NCI-H1930 (cell line): Measurements from ENCODE around the gene SSR4.
"Not testable (repeated sequence)": the region's sequence is repeated elsewhere in the genome, so short reads cannot be mapped to it uniquely, and the experiment has no call there.

Experiments
- DNase-seq, 2 experiments: peaks; one replicate each; lab custom pipeline; 2025; lab: John Stamatoyannopoulos, UW

Gene SSR4

DNA sequence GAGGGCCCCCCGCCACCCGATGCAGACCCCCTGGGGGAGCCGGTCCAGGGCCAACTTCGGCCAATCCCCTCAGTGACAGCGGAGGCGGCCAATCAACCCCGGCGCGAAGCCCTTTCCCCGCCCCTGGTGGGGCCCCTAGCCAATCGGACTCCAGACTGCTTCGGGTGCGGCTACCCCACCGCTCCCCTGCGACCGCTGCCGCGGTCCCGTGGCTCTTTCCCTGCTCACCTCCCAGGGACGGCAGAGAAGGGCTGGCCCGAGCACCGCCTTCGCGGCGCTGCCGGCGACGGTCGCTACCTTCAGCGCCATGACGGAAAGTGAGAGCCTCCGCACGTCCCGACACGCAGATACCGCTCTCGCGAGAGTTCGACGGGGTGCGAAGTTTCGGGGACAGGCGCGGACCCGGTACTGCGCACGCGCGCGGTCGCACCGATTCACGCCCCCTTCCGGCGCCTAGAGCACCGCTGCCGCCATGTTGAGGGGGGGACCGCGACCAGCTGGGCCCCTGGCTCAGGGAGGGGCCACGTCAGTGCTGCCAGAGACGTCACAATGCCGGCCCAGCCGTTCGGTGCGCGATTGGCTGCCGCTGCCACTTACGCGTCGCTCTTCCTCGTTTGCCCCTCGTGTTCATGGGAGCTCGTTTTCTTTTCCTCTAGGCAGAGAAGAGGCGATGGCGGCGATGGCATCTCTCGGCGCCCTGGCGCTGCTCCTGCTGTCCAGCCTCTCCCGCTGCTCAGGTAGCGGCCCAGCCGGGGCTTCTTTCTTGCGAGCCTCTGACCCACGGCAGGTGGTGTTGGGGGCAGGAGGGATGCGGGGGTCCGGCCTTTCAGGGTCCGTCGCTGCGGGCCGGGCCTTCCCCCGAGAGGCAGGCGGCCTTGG is at the start of gene SSR4, which contains the start of gene IDH3G:
TSS of gene SSR4 (plus strand) at position 651 of the 879 bp plus-strand sequence. CDS start at position 671, 20 bp downstream.
TSS of gene IDH3G (minus strand) at position 358 of the 879 bp plus-strand sequence. CDS start at position 309, 49 bp downstream.
- DNase-seq = peak; percentile 91 to 96

- DNase-seq = not testable (repeated sequence)
Measured at GRCh38 chrX:153745067-153745433, 49.4 kb upstream of the SSR4 start.

DNA sequence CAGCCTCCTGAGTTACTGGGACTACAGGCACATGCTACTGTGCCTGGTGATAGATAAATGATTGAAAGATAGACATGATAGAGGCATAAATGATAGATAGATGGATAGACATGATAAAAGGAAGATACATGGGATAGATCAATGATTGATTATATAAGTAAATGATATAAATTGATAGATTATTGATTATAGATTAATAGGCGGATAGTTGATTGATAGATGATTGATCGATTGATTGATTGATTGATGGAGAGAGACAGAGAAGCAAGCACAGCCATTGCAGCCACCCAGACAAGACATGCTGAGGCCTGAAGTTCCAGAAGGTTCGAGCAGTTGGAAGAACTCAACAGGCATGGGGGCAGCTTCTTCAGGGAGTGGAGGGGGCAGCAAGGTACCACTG is 48.1 kb upstream of the SSR4 start:
- no peak for DNase-seq

GRCh38 chrX:153746991-153747390 is 47.5 kb upstream of the SSR4 start:
- DNase-seq = not testable (repeated sequence)

DNA sequence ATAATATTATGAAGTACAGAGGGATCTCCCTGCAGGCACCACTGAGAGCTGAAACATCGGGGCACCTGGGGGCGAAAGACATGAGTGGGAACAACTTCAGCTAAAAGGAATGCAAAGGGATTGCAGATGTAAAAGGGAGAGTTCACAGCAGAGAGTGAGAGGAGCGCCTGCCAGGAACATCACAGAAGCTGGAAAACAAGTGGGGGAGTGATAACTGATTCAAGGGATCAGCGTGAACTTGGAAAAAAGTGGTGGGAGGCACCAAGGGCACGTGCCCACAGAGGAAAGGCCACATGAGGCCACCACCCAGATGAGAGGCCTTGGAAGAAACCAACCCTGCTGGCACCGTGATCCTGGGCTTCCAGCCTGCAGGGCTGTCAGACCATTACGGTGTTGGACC is 45.5 kb upstream of the SSR4 start:
- DNase-seq = not testable (repeated sequence)

DNA sequence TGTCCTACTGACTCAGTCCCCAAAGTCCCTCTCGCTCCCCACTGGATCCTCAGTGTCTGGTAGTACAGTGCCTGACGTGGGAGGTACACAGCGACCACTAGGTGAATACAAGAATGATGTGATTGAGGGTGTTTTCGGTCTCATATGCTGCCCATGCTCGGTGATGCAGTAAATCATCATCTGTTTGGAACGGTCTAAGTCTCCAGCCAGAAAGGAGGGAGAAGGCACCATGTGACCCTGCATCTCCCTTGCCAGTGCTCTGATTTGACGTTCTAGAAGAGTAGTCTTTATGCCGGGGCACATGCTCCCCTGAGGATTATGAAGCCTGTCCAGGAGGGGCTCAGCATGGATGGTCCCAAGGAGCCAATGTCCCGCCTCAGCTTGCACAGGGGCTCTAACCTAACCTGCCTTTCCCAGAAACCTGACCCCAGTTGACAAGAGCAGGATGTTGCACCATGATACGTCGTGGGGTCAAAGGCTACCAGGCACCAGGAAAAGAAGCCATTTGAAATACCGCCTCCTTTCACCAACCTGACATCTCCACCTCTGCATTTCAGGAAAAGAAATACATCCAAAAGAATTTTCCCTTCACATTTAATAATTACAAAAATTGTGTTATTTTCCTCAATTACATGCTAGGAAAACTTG is 44.2 kb upstream of the SSR4 start:
- DNase-seq = no peak

GRCh38 chrX:153755136-153755535 is 39.3 kb upstream of the SSR4 start:
- DNase-seq = no peak

DNA sequence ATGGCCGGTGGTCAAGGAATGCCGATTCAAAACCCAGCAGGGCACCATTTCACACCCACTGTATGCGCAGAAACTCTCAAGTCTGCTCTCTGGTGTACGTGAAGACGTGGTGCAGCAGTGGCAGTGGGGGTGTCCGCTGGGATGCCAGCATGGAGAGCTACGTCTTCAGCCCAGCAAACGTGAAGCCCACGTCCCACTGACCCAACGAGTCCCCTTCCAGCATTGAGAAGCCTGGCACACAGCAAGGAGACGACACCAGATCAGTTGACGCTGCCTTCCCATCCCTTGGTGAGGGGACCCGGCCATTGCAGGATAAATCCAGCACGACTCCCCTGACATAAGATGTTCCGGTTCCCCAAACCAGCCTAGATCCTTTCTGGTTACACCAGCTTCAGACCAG is 32.6 kb upstream of the SSR4 start:
- DNase-seq = no peak

DNA sequence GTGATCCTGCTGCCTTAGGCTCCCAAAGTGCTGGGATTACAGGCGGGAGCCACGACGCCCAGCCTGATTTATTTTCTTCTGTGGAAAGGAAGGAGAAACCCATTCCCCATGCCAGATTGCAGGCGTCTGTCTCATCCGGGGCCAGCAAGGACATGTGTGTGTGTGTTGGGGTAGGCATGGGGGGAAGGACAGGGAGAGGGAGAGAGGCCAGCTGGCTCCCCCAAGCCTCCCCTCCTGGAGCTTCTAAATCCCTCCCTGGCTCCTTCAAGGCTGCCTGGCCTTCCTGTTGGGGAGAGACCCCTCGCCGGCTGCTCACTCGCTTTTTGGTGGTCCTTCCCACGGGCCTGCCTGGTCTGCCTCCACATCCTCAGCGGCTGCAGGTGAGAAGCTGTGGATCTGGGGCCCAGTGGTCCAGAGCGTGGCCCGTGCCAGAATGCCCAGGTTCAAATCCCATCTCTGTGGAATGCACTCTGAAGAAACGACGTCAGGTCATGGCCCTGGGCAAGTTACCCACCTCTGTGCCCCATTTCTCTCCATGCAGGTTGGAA is 31.8 kb upstream of the SSR4 start:
- no peak for DNase-seq

DNA sequence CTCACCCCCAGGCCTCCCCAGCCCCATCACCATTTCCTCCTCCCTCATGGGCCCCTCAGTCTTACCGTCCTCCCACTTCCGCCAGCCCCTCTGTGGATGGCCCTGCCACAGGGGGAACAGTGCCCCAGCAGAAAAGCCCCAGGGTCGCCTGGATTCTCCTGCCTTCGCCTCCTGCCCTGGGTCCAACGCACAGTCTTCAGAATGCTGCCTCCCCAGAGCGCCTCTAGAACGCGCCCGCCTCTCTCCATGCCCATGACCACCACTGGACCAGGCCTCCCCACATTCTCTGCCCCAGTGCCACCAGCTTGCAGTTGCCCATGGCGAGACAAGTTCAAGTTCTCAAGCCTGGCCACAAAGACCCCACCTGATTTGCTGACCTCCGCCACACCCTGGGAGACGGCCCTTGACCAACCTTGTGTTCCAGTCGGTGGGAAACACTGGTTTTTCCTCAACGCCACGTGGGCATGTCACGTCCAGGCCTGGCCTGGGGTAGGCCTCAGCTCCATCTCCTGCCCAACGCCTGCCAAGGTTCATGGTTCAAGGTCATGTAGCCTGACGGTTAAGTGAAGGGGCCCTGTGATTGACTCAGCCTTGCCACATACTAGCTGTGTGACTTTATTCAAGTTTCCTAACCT is 31.1 kb upstream of the SSR4 start:
- DNase-seq = no peak

DNA sequence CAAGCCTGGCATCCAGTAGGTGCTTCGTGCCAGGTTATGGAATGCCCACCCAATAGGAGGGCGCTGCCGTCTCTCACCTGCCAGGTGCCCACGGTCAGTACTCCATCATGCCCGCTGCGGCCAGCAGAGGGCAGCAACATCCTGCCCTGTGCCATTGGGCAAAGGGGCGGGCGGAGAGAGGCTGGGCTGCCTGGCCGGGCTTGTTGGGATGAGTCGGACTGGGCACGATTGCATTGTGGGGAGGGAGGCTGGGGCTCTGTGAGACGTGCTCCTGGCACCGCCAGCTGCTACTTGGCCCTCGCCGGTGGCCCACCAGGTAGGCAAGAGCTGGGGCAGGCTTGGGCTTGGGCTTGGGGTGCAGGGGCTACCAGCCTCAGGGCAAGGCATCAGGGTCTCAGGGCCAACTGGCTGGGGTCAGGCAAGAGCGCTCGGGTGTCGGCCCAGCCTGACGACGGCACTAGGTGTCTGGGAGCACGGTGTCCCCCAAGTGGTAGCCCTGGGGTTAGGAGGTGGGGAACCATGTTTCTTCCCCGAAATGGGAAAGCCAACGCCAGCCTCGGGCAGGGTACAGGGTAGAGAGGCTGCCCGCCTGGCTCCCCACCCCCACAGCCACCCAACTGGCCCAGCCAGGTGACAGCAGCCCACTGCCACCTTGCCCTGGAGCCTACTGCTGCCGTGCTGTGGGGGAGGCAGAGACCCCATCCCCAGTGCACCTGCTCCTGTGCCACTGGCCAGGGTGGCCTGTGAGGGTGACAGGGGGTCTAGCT is 30.3 kb upstream of the SSR4 start, which contains the start of gene PLXNB3:
TSS of gene PLXNB3 (plus strand) at position 261 of the 767 bp plus-strand sequence. CDS start 1,287 bp downstream, outside the sequence.
- peak; percentile 53 to 54 for DNase-seq

DNA sequence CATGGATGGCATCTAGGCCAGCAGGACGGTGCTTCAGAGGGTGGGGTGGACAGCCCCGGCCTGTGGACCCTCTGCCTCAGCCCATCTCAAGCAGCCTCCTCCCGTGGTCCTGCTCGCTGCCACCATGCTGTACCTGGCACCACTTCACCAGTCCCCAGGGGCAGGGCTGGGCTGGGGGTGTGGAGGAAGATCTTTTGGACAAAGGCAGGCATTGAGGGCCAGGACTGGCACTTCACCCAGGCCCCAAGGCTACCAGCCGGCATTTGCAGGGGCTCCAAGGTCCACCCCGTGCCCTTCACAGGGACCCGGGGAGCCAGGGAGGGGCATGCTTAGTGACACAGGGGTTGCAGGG is 29.7 kb upstream of the SSR4 start:
- DNase-seq = no peak

DNA sequence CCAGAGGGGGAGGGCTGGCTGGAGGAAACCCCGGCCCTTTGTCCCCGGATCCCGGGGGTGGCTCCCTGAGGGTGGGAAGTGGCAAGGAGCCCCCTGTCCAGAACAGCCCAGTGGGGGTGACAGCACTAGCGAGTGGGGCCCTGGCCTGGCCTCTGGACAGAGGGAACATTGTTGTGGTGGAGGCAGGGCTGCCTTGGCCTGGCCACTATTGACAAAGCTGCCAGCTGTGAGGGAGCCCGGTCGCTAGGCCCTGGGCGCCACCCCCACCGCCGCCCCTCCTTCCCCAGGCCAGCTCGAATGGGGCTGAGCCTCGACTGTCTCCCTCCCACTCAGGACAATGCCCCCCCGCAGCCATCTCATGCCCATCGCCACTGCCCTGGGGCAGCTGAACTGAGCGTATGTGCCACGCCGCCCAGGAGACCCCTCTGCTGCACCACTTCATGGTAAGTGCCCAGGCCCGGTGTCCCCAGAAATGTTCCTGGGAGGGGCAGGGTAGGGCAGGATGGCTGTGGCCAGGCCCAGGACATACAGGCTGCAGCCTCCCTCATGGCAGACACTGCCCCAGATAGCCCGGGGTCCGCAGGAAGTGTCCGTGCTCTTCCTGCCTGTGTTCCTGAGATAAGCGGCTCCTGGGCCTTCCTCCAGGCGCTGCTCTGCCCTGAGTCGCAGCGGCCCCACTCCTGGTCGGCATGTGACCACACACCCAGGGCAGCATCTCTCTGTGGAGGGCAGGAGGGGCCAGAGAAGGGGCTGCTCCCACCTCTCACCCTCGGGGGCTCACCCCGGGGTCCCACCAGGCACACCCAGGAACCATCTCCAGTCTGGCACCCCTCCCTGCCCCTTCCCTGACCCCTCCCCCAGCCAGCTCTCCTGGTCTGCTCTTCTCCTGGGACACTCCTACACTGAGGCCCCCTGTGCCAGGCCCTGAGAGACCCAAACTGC is 29.1 kb upstream of the SSR4 start:
- no peak for DNase-seq

- DNase-seq = no peak
Measured at GRCh38 chrX:153766098-153766817, 28.2 kb upstream of the SSR4 start.

- DNase-seq = no peak
Measured at GRCh38 chrX:153766871-153767673, 27.4 kb upstream of the SSR4 start.

DNA sequence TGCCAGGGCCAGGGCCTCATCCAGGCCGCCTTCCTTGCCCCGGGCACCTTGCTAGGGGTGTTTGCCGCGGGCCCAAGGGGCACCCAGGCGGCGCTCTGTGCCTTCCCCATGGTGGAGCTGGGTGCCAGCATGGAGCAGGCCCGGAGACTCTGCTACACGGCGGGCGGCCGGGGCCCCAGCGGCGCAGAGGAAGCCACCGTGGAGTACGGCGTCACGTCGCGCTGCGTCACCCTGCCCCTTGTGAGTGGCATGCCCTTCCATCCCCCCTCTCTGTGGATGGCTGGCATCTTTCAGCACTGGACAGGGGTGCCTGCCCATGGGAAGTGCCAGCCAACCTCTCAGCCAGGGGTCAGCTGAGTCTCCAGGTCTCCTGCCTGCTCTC is 26.8 kb upstream of the SSR4 start:
- DNase-seq = no peak

DNA sequence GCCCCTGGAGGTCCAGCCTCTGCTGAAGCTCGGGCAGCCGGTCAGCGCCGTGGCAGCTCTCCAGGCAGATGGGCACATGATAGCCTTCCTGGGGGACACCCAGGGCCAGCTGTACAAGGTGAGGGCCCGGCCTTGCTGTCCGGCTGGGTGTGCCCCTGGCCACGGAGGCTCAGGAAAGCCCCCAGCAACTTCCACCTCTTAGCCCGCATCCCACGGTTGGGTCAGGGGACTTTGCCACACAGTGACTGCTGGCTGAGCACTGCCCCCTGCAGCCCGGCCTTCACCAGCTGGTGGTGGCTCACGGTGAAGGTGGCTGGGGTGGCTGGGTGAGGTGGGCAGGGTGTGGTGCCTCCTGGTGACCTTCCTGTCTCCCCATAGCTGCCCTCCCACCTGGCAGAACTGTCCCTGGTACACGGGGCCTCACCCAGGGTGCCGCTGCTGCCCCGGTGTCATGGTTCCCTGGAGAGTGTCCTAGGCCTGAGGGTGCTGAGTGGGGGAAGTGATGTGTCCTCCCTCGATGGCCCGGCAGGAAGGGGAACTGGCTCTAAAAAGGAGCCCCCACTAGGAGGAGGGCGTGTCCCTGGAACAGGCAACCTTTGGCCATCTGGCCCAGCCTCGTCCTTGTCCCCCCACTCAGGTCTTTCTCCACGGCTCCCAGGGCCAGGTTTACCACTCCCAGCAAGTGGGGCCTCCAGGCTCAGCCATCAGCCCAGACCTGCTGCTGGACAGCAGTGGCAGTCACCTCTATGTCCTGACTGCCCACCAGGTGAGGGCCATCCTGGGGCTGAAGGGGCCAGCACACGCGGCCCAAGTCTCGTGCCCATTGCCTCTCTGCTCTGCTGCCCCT is 25.9 kb upstream of the SSR4 start:
- DNase-seq = no peak
